Measurements from ENCODE around the gene HOXD8. TPM values are rescaled to one million over a fixed set of nuclear protein-coding genes. Genes with fewer than 3 reads are reported as not detected.

Gene HOXD8
- total and polyA plus RNA-seq, 3 donors from 2014 or later = 36.6 to 41.2 (median 39.8) TPM

DNA sequence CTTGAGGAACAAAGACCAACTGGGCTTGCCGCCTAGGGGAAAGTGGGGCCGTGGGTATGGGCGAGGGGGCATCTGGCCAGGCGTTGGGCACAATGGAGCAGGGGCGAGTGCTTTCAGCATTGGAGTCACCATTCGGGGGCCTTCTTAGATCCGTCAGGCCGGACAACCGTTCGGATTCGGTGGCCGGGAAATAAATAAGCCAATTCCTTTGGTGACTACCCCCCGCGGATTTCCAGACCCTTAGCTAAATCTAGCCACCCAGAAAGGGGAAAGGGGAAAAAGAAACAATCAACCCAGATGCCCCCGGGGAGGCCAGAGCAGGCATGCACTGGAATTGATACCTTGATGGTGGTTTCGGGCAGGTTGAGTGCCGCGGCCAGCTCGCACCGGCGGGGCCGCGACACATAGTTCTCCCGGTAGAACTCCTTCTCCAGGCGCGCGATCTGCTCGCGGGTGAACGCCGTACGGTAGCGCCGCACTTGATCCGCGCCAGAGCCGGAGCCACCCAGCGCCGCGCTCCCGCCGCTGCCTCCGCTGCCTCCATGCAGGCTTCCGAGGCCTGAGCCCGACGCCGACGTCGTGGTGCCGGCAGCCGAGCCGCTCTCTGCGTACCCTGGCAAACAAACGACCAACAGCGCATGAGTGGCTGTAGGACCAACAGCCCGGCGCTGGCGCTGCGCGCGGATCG is 47.5 kb upstream of the HOXD8 start:
- 8 to 15% methylated on average over 32 to 62 of the region's 62 CpGs for WGBS, 2 donors
- DNase-seq = no peak
- H3K27ac ChIP-seq = no peak overlapping the region
- TF ChIP-seq, protein P1, sequence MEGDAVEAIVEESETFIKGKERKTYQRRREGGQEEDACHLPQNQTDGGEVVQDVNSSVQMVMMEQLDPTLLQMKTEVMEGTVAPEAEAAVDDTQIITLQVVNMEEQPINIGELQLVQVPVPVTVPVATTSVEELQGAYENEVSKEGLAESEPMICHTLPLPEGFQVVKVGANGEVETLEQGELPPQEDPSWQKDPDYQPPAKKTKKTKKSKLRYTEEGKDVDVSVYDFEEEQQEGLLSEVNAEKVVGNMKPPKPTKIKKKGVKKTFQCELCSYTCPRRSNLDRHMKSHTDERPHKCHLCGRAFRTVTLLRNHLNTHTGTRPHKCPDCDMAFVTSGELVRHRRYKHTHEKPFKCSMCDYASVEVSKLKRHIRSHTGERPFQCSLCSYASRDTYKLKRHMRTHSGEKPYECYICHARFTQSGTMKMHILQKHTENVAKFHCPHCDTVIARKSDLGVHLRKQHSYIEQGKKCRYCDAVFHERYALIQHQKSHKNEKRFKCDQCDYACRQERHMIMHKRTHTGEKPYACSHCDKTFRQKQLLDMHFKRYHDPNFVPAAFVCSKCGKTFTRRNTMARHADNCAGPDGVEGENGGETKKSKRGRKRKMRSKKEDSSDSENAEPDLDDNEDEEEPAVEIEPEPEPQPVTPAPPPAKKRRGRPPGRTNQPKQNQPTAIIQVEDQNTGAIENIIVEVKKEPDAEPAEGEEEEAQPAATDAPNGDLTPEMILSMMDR (IDR thresholded peaks at IDR 0.05) = no peak
- TF ChIP-seq POLR2A (IDR thresholded peaks at IDR 0.05) = no peak
- H3K4me1 ChIP-seq = peaks cover 4% of the 10 kb centered on the region
- peak overlapping the region; percentile 18 to 44 for H3K4me3 ChIP-seq
- no peaks in the 10 kb centered on the region for H3K9me3 ChIP-seq
- intact Hi-C loops (cut with DNase I; ENCODE audit: low total_unique reads) = loop anchor here (10.0 kb wide), 1 partner anchor 397 kb away; no protein-coding TSS in a partner anchor
- no peaks in the 10 kb centered on the region for H3K36me3 ChIP-seq (ENCODE audit: low read depth, missing control alignments)
- no peaks in the 10 kb centered on the region for H3K27me3 ChIP-seq

DNA sequence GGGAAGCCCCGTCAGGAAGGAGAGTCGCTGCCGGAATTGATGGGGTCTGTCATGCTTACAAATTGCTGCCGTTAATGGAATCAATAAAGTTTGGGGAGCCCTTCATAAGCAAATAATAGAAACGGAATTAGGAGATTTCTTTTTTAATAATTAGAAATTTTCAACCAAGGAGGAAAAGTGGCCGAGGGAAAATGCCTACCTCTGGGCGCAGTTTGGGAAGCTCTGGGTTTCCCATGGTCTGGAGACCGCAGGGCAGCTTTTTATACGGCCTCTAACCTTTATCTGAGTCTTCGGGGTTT is 47.0 kb upstream of the HOXD8 start:
- WGBS, 2 donors = 12 to 20% methylated on average over 9 to 10 of the region's 10 CpGs
- TF ChIP-seq POLR2A (IDR thresholded peaks at IDR 0.05) = no peak
- TF ChIP-seq, protein P1 (IDR thresholded peaks at IDR 0.05) = no peak
- no peaks in the 10 kb centered on the region for H3K36me3 ChIP-seq (ENCODE audit: low read depth, missing control alignments)
- H3K27ac ChIP-seq = no peak overlapping the region
- peaks cover 4% of the 10 kb centered on the region for H3K4me1 ChIP-seq
- intact Hi-C loops (cut with DNase I; ENCODE audit: low total_unique reads) = loop anchor here (10.0 kb wide), 1 partner anchor 398 kb away; no protein-coding TSS in a partner anchor
- no peaks in the 10 kb centered on the region for H3K9me3 ChIP-seq
- no peaks in the 10 kb centered on the region for H3K27me3 ChIP-seq
- peak overlapping the region in 1 of 2 donors; percentile 44 for H3K4me3 ChIP-seq
- no peak for DNase-seq

DNA sequence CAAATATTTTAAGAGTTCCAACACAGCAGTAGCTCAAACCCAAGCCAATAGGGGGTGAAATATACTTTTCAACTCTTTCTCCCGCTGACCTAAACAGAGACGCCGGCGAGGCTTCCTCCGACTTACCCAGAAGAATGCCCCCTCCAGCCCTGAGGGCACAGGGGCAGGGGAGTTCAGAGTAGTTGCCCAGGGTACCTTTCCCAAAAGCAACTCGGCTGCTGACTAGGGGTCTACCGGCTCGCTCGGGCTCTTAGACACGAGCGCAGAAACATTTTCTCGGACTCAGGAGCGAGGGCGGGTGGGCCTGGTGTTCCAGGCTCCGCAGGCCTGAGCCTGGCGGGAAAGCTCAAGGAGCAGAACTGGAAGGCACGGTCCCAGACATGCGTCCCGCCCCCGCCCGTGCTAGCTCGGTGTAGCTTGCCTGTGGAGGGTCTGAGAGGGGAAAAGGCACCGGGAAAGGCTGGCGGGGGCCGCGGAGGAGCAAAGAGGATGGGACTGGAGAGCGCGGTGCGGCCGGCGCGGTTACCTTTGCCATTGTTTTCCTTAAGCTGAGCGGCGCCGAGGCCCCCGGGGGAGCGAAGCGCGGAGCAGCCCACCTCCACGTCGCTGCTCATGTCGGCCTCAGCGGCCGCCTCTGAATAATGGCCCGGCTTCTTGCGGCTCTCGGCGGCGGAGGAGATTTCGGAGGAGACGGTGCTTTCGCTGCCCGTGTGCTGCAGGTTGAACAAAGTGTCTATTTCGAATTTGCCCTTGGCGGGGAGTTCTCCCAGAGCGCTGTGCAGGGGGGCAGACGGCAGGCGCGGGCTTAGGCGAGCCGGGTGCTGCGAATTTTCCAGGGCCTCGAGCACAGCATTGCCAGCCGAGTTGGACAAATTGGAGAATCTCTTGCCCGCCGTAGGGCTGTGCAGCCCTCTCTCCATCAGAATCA is 46.4 kb upstream of the HOXD8 start:
- DNase-seq = no peak
- no peaks in the 10 kb centered on the region for H3K27me3 ChIP-seq

DNA sequence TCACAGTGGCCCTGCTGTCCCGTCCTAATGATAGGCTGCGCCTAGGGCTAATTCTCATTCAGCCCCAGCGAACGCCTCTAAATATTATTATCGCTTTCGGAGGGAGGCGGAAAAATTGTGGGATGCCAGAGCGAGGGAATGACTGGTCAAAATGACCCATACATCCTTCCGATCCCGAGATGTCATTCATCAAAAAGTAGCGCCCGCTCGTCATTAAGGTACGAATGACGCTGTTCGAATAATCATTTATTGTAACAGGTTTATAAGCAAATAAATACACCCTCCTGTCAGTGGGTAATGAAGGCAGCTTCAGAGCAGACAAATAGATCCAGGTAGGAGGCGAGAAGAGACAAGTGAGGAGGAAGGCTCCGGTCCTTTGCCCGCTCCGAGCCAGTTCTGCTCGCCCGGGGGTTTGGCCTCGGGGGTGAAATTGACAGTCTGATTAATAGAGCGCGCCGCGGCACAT is 45.7 kb upstream of the HOXD8 start, which contains the start of gene EVX2:
TSS of gene EVX2 (minus strand) at position 167 of the 466 bp plus-strand sequence. CDS start 186 bp downstream, outside the sequence.
- no peak for TF ChIP-seq POLR2A (IDR thresholded peaks at IDR 0.05)
- TF ChIP-seq, protein P1 (IDR thresholded peaks at IDR 0.05) = no peak
- Histone ChIP-seq H3K36me3 (ENCODE audit: low read depth, missing control alignments) (no peaks in the 10 kb centered on the region), H3K4me3 (peak within 1 kb of the TSS in 1 of 2 donors; percentile 44), H3K27ac (no peak within 1 kb of the TSS), H3K4me1 (peaks cover 11% of the 10 kb centered on the region), H3K9me3 (no peaks in the 10 kb centered on the region), H3K27me3 (no peaks in the 10 kb centered on the region)
- WGBS, 2 donors = 14 to 16% methylated on average over 27 of the region's 27 CpGs
- intact Hi-C loops (cut with DNase I; ENCODE audit: low total_unique reads) = loop anchor here (10.0 kb wide), 1 partner anchor 399 kb away; no protein-coding TSS in a partner anchor
- DNase-seq = no peak

More for the DNA sequence above, 46.4 kb upstream of the HOXD8 start:
- 8 to 10% methylated on average over 34 to 66 of the region's 66 CpGs for WGBS, 2 donors
- Histone ChIP-seq H3K4me1 (peaks cover 6% of the 10 kb centered on the region), H3K27ac (no peak overlapping the region), H3K36me3 (ENCODE audit: low read depth, missing control alignments) (no peaks in the 10 kb centered on the region), H3K4me3 (peak overlapping the region in 1 of 2 donors; percentile 44), H3K9me3 (no peaks in the 10 kb centered on the region)
- TF ChIP-seq POLR2A (IDR thresholded peaks at IDR 0.05) = no peak
- TF ChIP-seq, protein P1 (IDR thresholded peaks at IDR 0.05) = no peak
- intact Hi-C loops (cut with DNase I; ENCODE audit: low total_unique reads) = loop anchor here (10.0 kb wide), 1 partner anchor 398 kb away; no protein-coding TSS in a partner anchor

Data from testis (tissue), 3 donors.